Activated B cell treated with CpG ODN at 0.5 μM for 24 hours (primary cell): Measurements from ENCODE around the gene CPN2. TPM values are rescaled to one million over a fixed set of nuclear protein-coding genes. Genes with fewer than 3 reads are reported as not detected.

ENCODE experiments used
- ATAC-seq: fragments of 200-7000 bp; cut with Tn5 transposase; one replicate; pipeline ENCODE4 v1.10.0; 2021; ENCODE audit warnings: low read depth, mild to moderate bottlenecking, moderate library complexity
- CTCF ChIA-PET: fragments of 350-600 bp; sonication (Branson Sonifier 250); formaldehyde crosslinking; loops from one replicate; lab custom pipeline; 2021; ENCODE audit warnings: antibody characterized with exemption; lab: Charles Lee
- POLR2A ChIA-PET: fragments of 350-600 bp; sonication (Branson Sonifier 250); formaldehyde crosslinking; loops from one replicate; lab custom pipeline; 2021; ENCODE audit warnings: antibody characterized with exemption; lab: Charles Lee
- DNase-seq: peaks from one replicate; pipeline ENCODE4 v3.0.0; 2022
- H3K27ac Mint-ChIP-seq: one replicate; pipeline ENCODE4 v1.8.0; 2020; ENCODE audit warnings: mixed read lengths
- H3K27me3 Mint-ChIP-seq: one replicate; pipeline ENCODE4 v1.8.0; 2021; ENCODE audit warnings: mixed read lengths
- H3K36me3 Mint-ChIP-seq: one replicate; pipeline ENCODE4 v1.8.0; 2021; ENCODE audit warnings: low read depth, mixed read lengths
- H3K4me1 Mint-ChIP-seq: one replicate; pipeline ENCODE4 v1.8.0; 2021; ENCODE audit warnings: mixed read lengths
- H3K4me3 Mint-ChIP-seq: one replicate; pipeline ENCODE4 v1.8.0; 2020; ENCODE audit warnings: mild to moderate bottlenecking, mixed read lengths
- H3K9me3 Mint-ChIP-seq: one replicate; pipeline ENCODE4 v1.8.0; 2020; ENCODE audit warnings: mixed read lengths
- CTCF ChIP-seq: fragments of 200-600 bp; IDR thresholded peaks from one replicate; pipeline ENCODE4 v1.8.0; 2022; ENCODE audit warnings: antibody characterized with exemption, mild to moderate bottlenecking
- intact Hi-C: fragments of 100-400 bp; cut with micrococcal nuclease; formaldehyde crosslinking; loops from one replicate; pipeline ENCODE4 v1.15.1; 2024
- total RNA-seq: library from RNA; stranded (reverse); gene quantifications from 2 replicates; pipeline ENCODE4 v1.2.3, GENCODE V29; 2022

Gene CPN2
- total RNA-seq, 1 donor from 2014 or later = not detected

DNA sequence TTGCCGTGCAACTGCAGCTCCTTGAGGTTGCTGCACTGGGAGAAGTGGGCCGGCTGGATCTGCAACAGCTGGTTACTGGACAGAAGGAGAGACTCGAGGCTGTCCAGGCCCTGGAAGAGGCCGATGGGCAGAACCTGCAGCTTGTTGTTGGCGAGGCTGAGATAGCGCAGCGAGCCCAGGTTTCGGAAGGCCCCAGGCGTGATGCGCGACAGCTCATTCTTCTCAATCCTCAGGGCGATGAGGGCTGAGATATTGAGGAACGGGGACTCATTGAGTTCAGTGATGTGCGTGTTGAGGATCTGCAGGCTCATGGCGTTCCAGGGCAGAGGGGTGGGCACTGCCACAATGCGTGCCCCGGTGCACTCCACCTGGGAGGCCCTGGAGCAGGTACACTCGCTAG is 9.4 kb upstream of the CPN2 start:
- intact Hi-C loops = no loop called here
- H3K27ac Mint-ChIP-seq = no peak overlapping the region
- DNase-seq = no peak
- no peaks in the 10 kb centered on the region for H3K4me1 Mint-ChIP-seq
- no peak for ATAC-seq
- H3K9me3 Mint-ChIP-seq = no peaks in the 10 kb centered on the region
- H3K27me3 Mint-ChIP-seq = peaks cover 7% of the 10 kb centered on the region
- no peaks in the 10 kb centered on the region for H3K36me3 Mint-ChIP-seq
- ChIA-PET POLR2A (no interaction called here), CTCF (interaction anchor here (1.1 kb wide), 1 partner anchor 17 kb away, joined by 3 read pairs; no protein-coding TSS in a partner anchor)
- TF ChIP-seq CTCF = no peak
- no peak overlapping the region for H3K4me3 Mint-ChIP-seq

GRCh38 chr3:194357681-194358080 is 6.6 kb upstream of the CPN2 start:
- ChIA-PET POLR2A (no interaction called here), CTCF (interaction anchor here (1.1 kb wide), 1 partner anchor 11 kb away, joined by 3 read pairs; no protein-coding TSS in a partner anchor)
- Mint-ChIP-seq H3K27ac (no peak overlapping the region), H3K4me1 (no peaks in the 10 kb centered on the region), H3K27me3 (peaks cover 6% of the 10 kb centered on the region), H3K9me3 (no peaks in the 10 kb centered on the region), H3K4me3 (no peak overlapping the region), H3K36me3 (no peaks in the 10 kb centered on the region)
- DNase-seq = no peak
- TF ChIP-seq CTCF = no peak
- intact Hi-C loops = no loop called here
- no peak for ATAC-seq

GRCh38 chr3:194355379-194355778 is 4.3 kb upstream of the CPN2 start:
- no peaks in the 10 kb centered on the region for H3K4me1 Mint-ChIP-seq
- no peak overlapping the region for H3K27ac Mint-ChIP-seq
- H3K9me3 Mint-ChIP-seq = no peaks in the 10 kb centered on the region
- ATAC-seq (no peak), DNase-seq (no peak)
- TF ChIP-seq CTCF = no peak
- H3K27me3 Mint-ChIP-seq = peaks cover 6% of the 10 kb centered on the region
- H3K36me3 Mint-ChIP-seq = no peaks in the 10 kb centered on the region
- ChIA-PET POLR2A (no interaction called here), CTCF (interaction anchor here (1.1 kb wide), 1 partner anchor 12 kb away, joined by 3 read pairs; no protein-coding TSS in a partner anchor)
- H3K4me3 Mint-ChIP-seq = no peak overlapping the region
- intact Hi-C loops = no loop called here

DNA sequence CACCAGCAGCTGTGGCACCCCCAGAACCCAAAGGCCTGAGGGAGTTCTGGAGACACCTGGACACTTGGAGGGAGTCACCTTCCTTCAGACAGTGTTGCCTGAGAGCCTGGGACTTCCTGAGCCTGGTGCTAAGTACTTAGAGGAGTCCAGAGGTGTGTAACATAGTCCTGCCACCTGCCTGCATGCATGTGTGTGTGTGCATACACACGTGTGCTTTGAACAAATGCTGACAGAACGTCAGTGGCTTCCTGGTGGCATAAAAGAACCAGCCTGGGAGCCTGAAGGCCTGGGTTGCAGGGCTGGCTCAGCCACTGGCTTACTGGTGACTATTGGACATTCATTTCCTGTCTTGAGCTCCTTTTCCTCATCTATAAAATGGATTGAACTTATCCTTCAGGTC is 3.2 kb upstream of the CPN2 start:
- POLR2A ChIA-PET = no interaction called here
- DNase-seq = no peak
- ATAC-seq = no peak
- Mint-ChIP-seq H3K9me3 (no peaks in the 10 kb centered on the region), H3K27me3 (no peaks in the 10 kb centered on the region), H3K4me3 (no peak overlapping the region), H3K36me3 (no peaks in the 10 kb centered on the region), H3K4me1 (no peaks in the 10 kb centered on the region), H3K27ac (no peak overlapping the region)
- intact Hi-C loops = no loop called here
- no peak for TF ChIP-seq CTCF
- CTCF ChIA-PET = no interaction called here

DNA sequence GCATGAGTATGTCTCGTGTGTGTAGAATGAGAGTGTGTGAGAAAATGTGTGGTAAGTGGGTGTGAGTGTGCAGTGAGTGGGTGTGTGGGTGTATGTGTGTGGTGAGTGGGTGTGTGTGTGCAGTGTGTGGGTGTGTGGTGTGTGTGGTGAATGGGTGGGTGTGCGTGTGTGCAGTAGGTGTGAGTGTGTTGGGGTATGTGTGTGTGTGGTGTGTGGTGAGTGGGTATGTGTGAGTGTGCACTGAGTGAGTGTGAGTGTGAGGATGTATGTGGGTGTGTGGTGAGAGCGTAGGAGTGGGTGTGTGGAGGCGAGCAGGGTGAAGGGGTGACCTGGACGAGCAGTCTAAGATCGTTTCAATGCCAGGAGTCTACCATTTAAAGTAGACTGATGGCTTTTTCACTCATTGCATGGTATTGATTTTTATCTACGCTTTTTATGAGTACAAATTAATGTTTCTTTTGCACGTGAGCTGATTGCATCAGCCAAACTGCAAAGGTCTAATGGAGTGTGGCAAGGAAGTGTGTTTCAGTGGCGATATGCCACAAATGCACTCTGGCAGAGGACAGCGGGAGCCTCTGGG is 1.6 kb upstream of the CPN2 start:
- CTCF ChIA-PET = no interaction called here
- intact Hi-C loops = no loop called here
- H3K4me3 Mint-ChIP-seq = no peak overlapping the region
- POLR2A ChIA-PET = no interaction called here
- no peaks in the 10 kb centered on the region for H3K4me1 Mint-ChIP-seq
- H3K9me3 Mint-ChIP-seq = no peaks in the 10 kb centered on the region
- ATAC-seq = no peak
- H3K27ac Mint-ChIP-seq = no peak overlapping the region
- TF ChIP-seq CTCF = no peak
- H3K36me3 Mint-ChIP-seq = no peaks in the 10 kb centered on the region
- DNase-seq = no peak
- no peaks in the 10 kb centered on the region for H3K27me3 Mint-ChIP-seq
